HG02852 (cell line): ENCODE measurements around the gene FHAD1.

Source experiments
- ATAC-seq: cut with Tn5 transposase; IDR thresholded peaks from one replicate; pipeline ENCODE4 v1.9.1; 2021; ENCODE audit warnings: mild to moderate bottlenecking, moderate library complexity; ENCODE audit not compliant: unreplicated experiment

The FHAD1 gene

GRCh38 chr1:15245593-15246360 lies 1.2 kb upstream of the FHAD1 start:
- ATAC-seq, result no peak

- no peak for ATAC-seq
Measured at GRCh38 chr1:15248216-15248615, 1.2 kb downstream of the FHAD1 start.

- no peak for ATAC-seq
Measured at GRCh38 chr1:15249081-15249480, 2.1 kb downstream of the FHAD1 start.

GRCh38 chr1:15251857-15252835 lies 5.1 kb downstream of the FHAD1 start:
- no peak for ATAC-seq

GRCh38 chr1:15254559-15254958 lies 7.5 kb downstream of the FHAD1 start:
- no peak for ATAC-seq

GRCh38 chr1:15255582-15256149 lies 8.6 kb downstream of the FHAD1 start:
- no peak for ATAC-seq

GRCh38 chr1:15256584-15256983 lies 9.6 kb downstream of the FHAD1 start:
- no peak for ATAC-seq

GRCh38 chr1:15257309-15257708 lies 10.3 kb downstream of the FHAD1 start:
- no peak for ATAC-seq

GRCh38 chr1:15258833-15259621 lies 12.0 kb downstream of the FHAD1 start:
- no peak for ATAC-seq

- ATAC-seq, result no peak
Measured at GRCh38 chr1:15259622-15260007, 12.6 kb downstream of the FHAD1 start.

- no peak for ATAC-seq
Measured at GRCh38 chr1:15260418-15261154, 13.6 kb downstream of the FHAD1 start.

GRCh38 chr1:15261155-15262002 lies 14.4 kb downstream of the FHAD1 start:
- no peak for ATAC-seq

GRCh38 chr1:15262003-15262377 lies 15.0 kb downstream of the FHAD1 start:
- ATAC-seq, result no peak

- ATAC-seq, result no peak
Measured at GRCh38 chr1:15262706-15263105, 15.7 kb downstream of the FHAD1 start.

GRCh38 chr1:15264769-15265168 lies 17.7 kb downstream of the FHAD1 start:
- ATAC-seq, result no peak

GRCh38 chr1:15271196-15271595 lies 24.2 kb downstream of the FHAD1 start:
- no peak for ATAC-seq

- ATAC-seq, result no peak
Measured at GRCh38 chr1:15272009-15272781, 25.2 kb downstream of the FHAD1 start.

GRCh38 chr1:15272782-15273127 lies 25.7 kb downstream of the FHAD1 start:
- no peak for ATAC-seq

GRCh38 chr1:15273274-15273673 lies 26.3 kb downstream of the FHAD1 start:
- ATAC-seq, result no peak
